GM12801 (cell line): ENCODE results near the gene FGF14.

Source experiments
- TF ChIP-seq, protein P1 (sequence below): IDR thresholded peaks from one replicate; pipeline ENCODE4 v1.5.1; 2011; ENCODE audit warnings: control low read depth; ENCODE audit not compliant: insufficient read length; ENCODE audit errors: extremely low read depth

FGF14 gene

DNA sequence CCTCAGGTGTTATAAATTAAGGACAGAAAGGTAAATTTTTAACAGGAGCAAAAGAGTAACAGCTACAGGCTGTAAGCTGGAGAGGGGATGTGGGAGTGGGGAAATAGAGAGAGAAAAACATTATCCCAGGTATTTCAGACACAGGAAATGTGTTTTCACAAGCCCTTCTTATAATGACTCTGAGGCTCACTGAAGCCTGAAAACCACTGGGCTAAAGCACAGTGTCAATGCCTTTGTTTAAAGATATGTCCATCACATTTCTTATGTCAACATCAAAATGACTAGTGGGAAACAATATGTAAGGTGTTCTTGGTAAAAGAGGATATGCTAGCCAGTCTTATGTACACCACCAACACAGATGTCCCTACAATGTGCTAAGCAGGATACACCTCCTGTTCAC lies 365.9 kb downstream of the FGF14 start:
- TF ChIP-seq, protein P1, sequence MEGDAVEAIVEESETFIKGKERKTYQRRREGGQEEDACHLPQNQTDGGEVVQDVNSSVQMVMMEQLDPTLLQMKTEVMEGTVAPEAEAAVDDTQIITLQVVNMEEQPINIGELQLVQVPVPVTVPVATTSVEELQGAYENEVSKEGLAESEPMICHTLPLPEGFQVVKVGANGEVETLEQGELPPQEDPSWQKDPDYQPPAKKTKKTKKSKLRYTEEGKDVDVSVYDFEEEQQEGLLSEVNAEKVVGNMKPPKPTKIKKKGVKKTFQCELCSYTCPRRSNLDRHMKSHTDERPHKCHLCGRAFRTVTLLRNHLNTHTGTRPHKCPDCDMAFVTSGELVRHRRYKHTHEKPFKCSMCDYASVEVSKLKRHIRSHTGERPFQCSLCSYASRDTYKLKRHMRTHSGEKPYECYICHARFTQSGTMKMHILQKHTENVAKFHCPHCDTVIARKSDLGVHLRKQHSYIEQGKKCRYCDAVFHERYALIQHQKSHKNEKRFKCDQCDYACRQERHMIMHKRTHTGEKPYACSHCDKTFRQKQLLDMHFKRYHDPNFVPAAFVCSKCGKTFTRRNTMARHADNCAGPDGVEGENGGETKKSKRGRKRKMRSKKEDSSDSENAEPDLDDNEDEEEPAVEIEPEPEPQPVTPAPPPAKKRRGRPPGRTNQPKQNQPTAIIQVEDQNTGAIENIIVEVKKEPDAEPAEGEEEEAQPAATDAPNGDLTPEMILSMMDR = no peak

GRCh38 chr13:102033857-102034331 lies 368.0 kb downstream of the FGF14 start:
- TF ChIP-seq, protein P1 = no peak

GRCh38 chr13:102033386-102033785 lies 368.5 kb downstream of the FGF14 start:
- TF ChIP-seq, protein P1 = no peak

DNA sequence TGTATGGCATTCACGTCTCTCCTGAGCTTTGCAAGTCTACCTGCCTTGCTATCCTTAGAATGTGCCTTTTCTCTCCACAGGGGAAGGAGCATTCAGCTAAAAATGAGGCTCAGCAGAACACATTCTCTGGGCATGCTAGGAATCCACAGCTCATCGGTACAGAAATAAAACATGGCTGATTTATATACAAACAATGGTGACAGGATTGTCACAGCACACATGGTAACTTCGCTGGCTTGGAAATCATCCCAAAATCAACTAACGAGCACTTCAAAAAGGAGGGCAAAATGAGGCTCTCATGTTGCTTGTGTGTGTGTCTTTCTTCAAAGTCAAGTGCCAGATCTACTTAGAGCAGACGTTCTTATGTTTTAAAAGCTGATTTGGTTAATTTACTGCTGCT lies 373.0 kb downstream of the FGF14 start:
- TF ChIP-seq, protein P1 = no peak

- TF ChIP-seq, protein P1 = no peak
These were observed 373.6 kb downstream of the FGF14 start for GRCh38 chr13:102028206-102028605.

GRCh38 chr13:102021777-102022176 lies 380.1 kb downstream of the FGF14 start:
- TF ChIP-seq, protein P1 = no peak

DNA sequence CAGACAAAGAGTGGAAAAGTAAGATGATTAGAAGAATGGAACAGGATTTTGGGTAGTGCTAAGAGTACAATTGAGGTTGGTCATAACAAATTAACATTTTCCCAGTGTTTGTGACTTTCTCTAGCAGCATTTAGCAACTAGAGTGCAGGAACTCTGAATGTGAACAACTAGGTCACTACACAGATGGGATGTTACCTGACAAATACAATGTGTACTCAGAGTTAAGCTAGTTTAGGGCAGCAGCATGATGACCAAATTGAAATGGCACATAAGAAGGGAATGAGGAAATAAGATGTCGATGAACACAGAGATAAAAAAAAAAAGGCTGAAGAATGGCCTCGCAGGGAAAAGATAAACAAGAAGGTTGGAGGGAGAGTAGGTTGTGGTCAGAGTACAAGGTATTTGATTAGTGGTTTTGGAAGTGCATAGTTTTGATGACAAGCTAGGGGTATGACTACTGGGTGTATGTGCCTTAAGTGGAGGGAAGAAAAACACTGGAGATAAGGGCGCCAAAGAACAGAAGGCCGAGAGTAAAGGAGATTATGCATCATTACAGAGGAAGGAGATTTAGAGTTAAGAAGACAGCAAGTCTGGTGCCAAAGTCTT lies 381.1 kb downstream of the FGF14 start:
- TF ChIP-seq, protein P1 = no peak
